Brain microvascular endothelial cell (primary cell): Measurements from ENCODE around the gene ZNF813.

Experiments used
- DNase-seq: peaks from one replicate; pipeline ENCODE4 v3.0.0-alpha.2; 2020
- H3K27ac ChIP-seq: fragments of 250-450 bp; sonication (Bioruptor Pico); 2 replicates; pipeline ENCODE4 v1.5.1; 2020; ENCODE audit warnings: mild to moderate bottlenecking, moderate library complexity
- H3K27me3 ChIP-seq: fragments of 250-450 bp; sonication (Bioruptor Pico); replicated peaks from 2 replicates; pipeline ENCODE4 v1.5.1; 2020; ENCODE audit warnings: mild to moderate bottlenecking
- H3K36me3 ChIP-seq: fragments of 250-450 bp; sonication (Bioruptor Pico); replicated peaks from 2 replicates; pipeline ENCODE4 v1.5.1; 2020; ENCODE audit warnings: mild to moderate bottlenecking
- H3K4me3 ChIP-seq: 2 replicates; pipeline ENCODE4 v1.5.1; 2011; ENCODE audit warnings: low read depth, mild to moderate bottlenecking, control low read depth, low read length, moderate library complexity
- in situ Hi-C: cut with HindIII; loops from 2 replicates; pipeline ENCODE4 v1.10.0; 2017; ENCODE audit warnings: low sequenced_read_pairs, low pct_ligation_motif_present
- TF ChIP-seq, protein P1 (sequence below): IDR thresholded peaks from 2 replicates; pipeline ENCODE4 v1.5.1; 2011; ENCODE audit warnings: low read depth, mild to moderate bottlenecking, moderate library complexity, low read length, control low read depth, inconsistent platforms; ENCODE audit errors: missing control alignments

The ZNF813 gene

DNA sequence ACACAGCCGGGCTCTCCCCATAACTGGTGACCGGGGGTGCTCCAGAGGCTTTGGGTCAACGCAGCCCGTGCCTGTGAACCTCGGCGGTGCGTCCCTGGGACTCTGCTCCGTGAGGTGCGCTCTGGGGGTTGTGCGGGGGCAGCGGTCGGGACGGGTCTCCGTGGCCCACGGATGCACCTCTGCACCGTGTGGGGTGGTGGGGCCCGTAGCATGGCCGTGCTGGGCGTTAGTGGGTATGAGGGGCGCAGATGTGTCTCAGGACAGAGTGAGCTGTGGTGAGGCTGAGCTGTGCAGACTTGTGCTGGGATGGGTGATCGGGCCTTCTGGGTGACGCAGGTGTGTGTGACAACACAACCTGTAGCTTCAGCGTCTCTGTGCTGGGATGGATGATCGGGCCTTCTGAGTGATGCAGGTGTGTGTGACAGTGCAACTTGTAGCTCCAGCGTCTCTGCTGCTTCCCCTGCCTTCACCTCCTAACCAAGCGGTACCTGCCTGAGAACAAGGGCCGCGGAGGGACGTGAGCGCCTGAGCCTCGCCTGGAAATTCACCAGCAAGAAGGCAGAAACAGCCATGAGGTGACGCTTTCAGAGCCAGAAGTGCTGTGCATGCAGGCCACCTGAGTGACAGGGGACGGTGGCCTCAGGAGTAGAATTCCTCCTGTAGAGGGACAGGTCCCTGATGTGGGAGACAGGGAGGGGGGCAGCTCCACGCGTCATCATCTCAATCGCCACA is 71.0 kb downstream of the ZNF813 start:
- TF ChIP-seq, protein P1, sequence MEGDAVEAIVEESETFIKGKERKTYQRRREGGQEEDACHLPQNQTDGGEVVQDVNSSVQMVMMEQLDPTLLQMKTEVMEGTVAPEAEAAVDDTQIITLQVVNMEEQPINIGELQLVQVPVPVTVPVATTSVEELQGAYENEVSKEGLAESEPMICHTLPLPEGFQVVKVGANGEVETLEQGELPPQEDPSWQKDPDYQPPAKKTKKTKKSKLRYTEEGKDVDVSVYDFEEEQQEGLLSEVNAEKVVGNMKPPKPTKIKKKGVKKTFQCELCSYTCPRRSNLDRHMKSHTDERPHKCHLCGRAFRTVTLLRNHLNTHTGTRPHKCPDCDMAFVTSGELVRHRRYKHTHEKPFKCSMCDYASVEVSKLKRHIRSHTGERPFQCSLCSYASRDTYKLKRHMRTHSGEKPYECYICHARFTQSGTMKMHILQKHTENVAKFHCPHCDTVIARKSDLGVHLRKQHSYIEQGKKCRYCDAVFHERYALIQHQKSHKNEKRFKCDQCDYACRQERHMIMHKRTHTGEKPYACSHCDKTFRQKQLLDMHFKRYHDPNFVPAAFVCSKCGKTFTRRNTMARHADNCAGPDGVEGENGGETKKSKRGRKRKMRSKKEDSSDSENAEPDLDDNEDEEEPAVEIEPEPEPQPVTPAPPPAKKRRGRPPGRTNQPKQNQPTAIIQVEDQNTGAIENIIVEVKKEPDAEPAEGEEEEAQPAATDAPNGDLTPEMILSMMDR: no peak
- DNase-seq: no peak
- H3K27ac ChIP-seq: peak overlapping the region; percentile 69
- no peaks in the 10 kb centered on the region for H3K36me3 ChIP-seq
- in situ Hi-C loops: no loop called here
- no peaks in the 10 kb centered on the region for H3K27me3 ChIP-seq
- H3K4me3 ChIP-seq: peak overlapping the region; percentile 73

GRCh38 chr19:53540091-53540490 is 72.6 kb downstream of the ZNF813 start:
- H3K27me3 ChIP-seq: no peaks in the 10 kb centered on the region
- H3K27ac ChIP-seq: no peak overlapping the region
- no peak for DNase-seq
- no peaks in the 10 kb centered on the region for H3K36me3 ChIP-seq
- in situ Hi-C loops: no loop called here
- TF ChIP-seq, protein P1: no peak
- H3K4me3 ChIP-seq: no peak overlapping the region

DNA sequence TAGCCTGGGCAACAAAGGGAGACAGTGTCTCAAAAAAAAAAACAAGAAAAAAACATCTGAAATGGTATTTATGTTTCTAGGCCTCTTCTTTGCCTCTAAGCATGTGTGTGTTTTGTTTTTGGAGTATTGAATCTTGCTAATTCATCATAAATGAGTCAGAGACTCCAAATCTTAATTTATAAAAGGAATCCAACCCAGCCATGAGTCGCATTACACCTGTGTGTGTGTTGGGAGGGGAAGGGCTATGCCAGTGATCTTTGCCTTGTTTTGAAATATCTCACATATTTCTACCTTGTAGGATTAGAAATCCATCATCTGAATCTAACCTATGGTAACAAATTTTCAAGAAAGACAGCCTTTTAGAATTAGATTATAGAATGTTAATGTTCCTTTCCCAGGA is 74.4 kb downstream of the ZNF813 start:
- DNase-seq: no peak
- Histone ChIP-seq H3K27me3 (no peaks in the 10 kb centered on the region), H3K36me3 (no peaks in the 10 kb centered on the region), H3K4me3 (no peak overlapping the region), H3K27ac (no peak overlapping the region)
- TF ChIP-seq, protein P1: no peak
- in situ Hi-C loops: no loop called here

GRCh38 chr19:53545271-53546065 is 77.9 kb downstream of the ZNF813 start:
- peak; percentile 55 for DNase-seq
- H3K4me3 ChIP-seq: no peak overlapping the region
- no peaks in the 10 kb centered on the region for H3K36me3 ChIP-seq
- TF ChIP-seq, protein P1: no peak
- in situ Hi-C loops: no loop called here
- peak overlapping the region; percentile 58 for H3K27ac ChIP-seq
- H3K27me3 ChIP-seq: no peaks in the 10 kb centered on the region
